SK-N-SH treated with all-trans-retinoic acid at 6 μM for 48 hours (cell line): ENCODE results near the gene DOHH.

Source experiments
- ATAC-seq: fragments of 200-7000 bp; cut with Tn5 transposase; 3 replicates; pipeline ENCODE4 v1.9.1; 2020; ENCODE audit warnings: mild to moderate bottlenecking, moderate library complexity
- ARNTL ChIP-seq: fragments of 450-650 bp; formaldehyde crosslinking; IDR thresholded peaks from 2 replicates; pipeline ENCODE4 v1.5.0; 2020; ENCODE audit warnings: low read depth, mild to moderate bottlenecking, moderate library complexity, borderline replicate concordance
- BACH2 ChIP-seq: fragments of 250-450 bp; sonication (Bioruptor Pico); IDR thresholded peaks from 2 replicates; pipeline ENCODE4 v1.9.0; 2021; ENCODE audit warnings: mild to moderate bottlenecking, borderline replicate concordance
- CREB5 ChIP-seq: fragments of 250-450 bp; sonication (Bioruptor Pico); IDR thresholded peaks from 2 replicates; pipeline ENCODE4 v1.5.1; 2020; ENCODE audit warnings: low read depth, mild to moderate bottlenecking, moderate library complexity
- CSDC2 ChIP-seq: fragments of 250-450 bp; sonication (Bioruptor Pico); IDR thresholded peaks from 2 replicates; pipeline ENCODE4 v1.5.0; 2020; ENCODE audit warnings: mild to moderate bottlenecking, moderate library complexity
- CSRNP3 ChIP-seq: fragments of 250-450 bp; sonication (Bioruptor Pico); IDR thresholded peaks from 2 replicates; pipeline ENCODE4 v1.5.1; 2021; ENCODE audit warnings: mild to moderate bottlenecking, moderate library complexity
- ESRRG ChIP-seq: fragments of 250-450 bp; sonication (Bioruptor Pico); IDR thresholded peaks from 2 replicates; pipeline ENCODE4 v1.6.1; 2021; ENCODE audit warnings: mild to moderate bottlenecking
- ISL1 ChIP-seq: fragments of 250-450 bp; sonication (Bioruptor Pico); IDR thresholded peaks from 2 replicates; pipeline ENCODE4 v2.1.2; 2022; ENCODE audit warnings: mild to moderate bottlenecking, moderate library complexity
- OSR1 ChIP-seq: fragments of 250-450 bp; sonication (Bioruptor Pico); IDR thresholded peaks from 2 replicates; pipeline ENCODE4 v1.8.0; 2022; ENCODE audit warnings: moderate library complexity, mild to moderate bottlenecking, inconsistent platforms
- PATZ1 ChIP-seq: fragments of 250-450 bp; sonication (Bioruptor Pico); IDR thresholded peaks from 2 replicates; pipeline ENCODE4 v1.8.0; 2020; ENCODE audit warnings: mild to moderate bottlenecking, moderate library complexity, borderline replicate concordance
- POU6F1 ChIP-seq: fragments of 250-450 bp; sonication (Bioruptor Pico); IDR thresholded peaks from 2 replicates; pipeline ENCODE4 v1.8.0; 2021; ENCODE audit warnings: low read depth, mild to moderate bottlenecking, moderate library complexity, borderline replicate concordance
- PPARA ChIP-seq: fragments of 250-450 bp; sonication (Bioruptor Pico); IDR thresholded peaks from 2 replicates; pipeline ENCODE4 v1.5.0; 2020; ENCODE audit warnings: mild to moderate bottlenecking, borderline replicate concordance
- RARB ChIP-seq: fragments of 250-450 bp; sonication (Bioruptor Pico); IDR thresholded peaks from 2 replicates; pipeline ENCODE4 v1.8.0; 2021; ENCODE audit warnings: mild to moderate bottlenecking, moderate library complexity
- SNAI2 ChIP-seq: fragments of 250-450 bp; sonication (Bioruptor Pico); IDR thresholded peaks from 2 replicates; pipeline ENCODE4 v1.5.0; 2020; ENCODE audit warnings: mild to moderate bottlenecking, moderate library complexity
- TCF4 ChIP-seq: fragments of 250-450 bp; sonication (Bioruptor Pico); IDR thresholded peaks from 2 replicates; pipeline ENCODE4 v1.8.0; 2021; ENCODE audit warnings: mild to moderate bottlenecking, moderate library complexity, borderline replicate concordance
- TOX ChIP-seq: fragments of 250-450 bp; sonication (Bioruptor Pico); IDR thresholded peaks from 2 replicates; pipeline ENCODE4 v1.8.0; 2021; ENCODE audit warnings: mild to moderate bottlenecking, moderate library complexity, borderline replicate concordance
- TSHZ2 ChIP-seq: fragments of 250-450 bp; sonication (Bioruptor Pico); IDR thresholded peaks from 2 replicates; pipeline ENCODE4 v1.5.0; 2020; ENCODE audit warnings: mild to moderate bottlenecking, moderate library complexity
- ZC3H10 ChIP-seq: fragments of 250-450 bp; sonication (Bioruptor Pico); IDR thresholded peaks from 2 replicates; pipeline ENCODE4 v1.5.1; 2021; ENCODE audit warnings: mild to moderate bottlenecking, moderate library complexity
- ZFP3 ChIP-seq: fragments of 250-450 bp; sonication (Bioruptor Pico); IDR thresholded peaks from 2 replicates; pipeline ENCODE4 v1.5.0; 2020; ENCODE audit warnings: mild to moderate bottlenecking, moderate library complexity
- ZFP30 ChIP-seq: fragments of 450-650 bp; formaldehyde crosslinking; IDR thresholded peaks from 2 replicates; pipeline ENCODE4 v1.5.0; 2022; ENCODE audit warnings: mild to moderate bottlenecking, moderate library complexity
- ZNF565 ChIP-seq: fragments of 450-650 bp; formaldehyde crosslinking; conservative IDR thresholded peaks from 2 replicates; pipeline ENCODE4 v1.5.0; 2020; ENCODE audit warnings: low read depth, mild to moderate bottlenecking, moderate library complexity
- ZNF70 ChIP-seq: fragments of 450-650 bp; formaldehyde crosslinking; IDR thresholded peaks from 2 replicates; pipeline ENCODE4 v1.5.0; 2020; ENCODE audit warnings: mild to moderate bottlenecking, moderate library complexity
- ZNF8 ChIP-seq: fragments of 450-650 bp; formaldehyde crosslinking; IDR thresholded peaks from 2 replicates; pipeline ENCODE4 v1.5.0; 2020; ENCODE audit warnings: mild to moderate bottlenecking, moderate library complexity

DOHH gene

GRCh38 chr19:3494559-3494958 is 5.9 kb downstream of the DOHH start:
- TF ChIP-seq PATZ1 (CRISPR knock-in tag) = no peak
- TF ChIP-seq CSDC2 (CRISPR knock-in tag) = no peak
- TF ChIP-seq PPARA (CRISPR knock-in tag) = no peak
- no peak for TF ChIP-seq ESRRG (CRISPR knock-in tag)
- ATAC-seq = no peak; the same call in 2 of the 3 replicates

GRCh38 chr19:3494051-3494450 is 6.4 kb downstream of the DOHH start:
- peak; percentile 84 for ATAC-seq
- TF ChIP-seq RARB (CRISPR knock-in tag) = no peak
- TF ChIP-seq CREB5 (CRISPR knock-in tag) = no peak
- TF ChIP-seq OSR1 (CRISPR knock-in tag) = no peak
- no peak for TF ChIP-seq ARNTL (CRISPR knock-in tag)
- TF ChIP-seq POU6F1 (CRISPR knock-in tag) = no peak
- TF ChIP-seq ZNF8 = no peak
- no peak for TF ChIP-seq ZNF565 (CRISPR knock-in tag)
- TF ChIP-seq TOX (CRISPR knock-in tag) = no peak

- no peak for TF ChIP-seq CSDC2 (CRISPR knock-in tag)
- no peak for TF ChIP-seq SNAI2 (CRISPR knock-in tag)
- no peak for TF ChIP-seq PATZ1 (CRISPR knock-in tag)
- TF ChIP-seq ISL1 (CRISPR knock-in tag) = no peak
- TF ChIP-seq CSRNP3 (CRISPR knock-in tag) = no peak
- TF ChIP-seq ZNF8 = no peak
- TF ChIP-seq CREB5 (CRISPR knock-in tag) = no peak
- TF ChIP-seq PPARA (CRISPR knock-in tag) = no peak
- TF ChIP-seq ZNF70 (CRISPR knock-in tag) = no peak
- no peak for TF ChIP-seq TSHZ2
- no peak for TF ChIP-seq ESRRG (CRISPR knock-in tag)
- no peak for TF ChIP-seq BACH2 (CRISPR knock-in tag)
- TF ChIP-seq POU6F1 (CRISPR knock-in tag) = no peak
- no peak for TF ChIP-seq RARB (CRISPR knock-in tag)
- TF ChIP-seq ZC3H10 (CRISPR knock-in tag) = no peak
- no peak for TF ChIP-seq TOX (CRISPR knock-in tag)
- no peak for TF ChIP-seq TCF4 (CRISPR knock-in tag)
- TF ChIP-seq ZFP30 = no peak
- TF ChIP-seq ZFP3 (CRISPR knock-in tag) = no peak
- TF ChIP-seq ZNF565 (CRISPR knock-in tag) = no peak
- no peak for ATAC-seq
Measured at GRCh38 chr19:3493651-3494050, 6.8 kb downstream of the DOHH start.
